ENCODE measurements around the gene LRRC4B. TPM values are rescaled to one million over a fixed set of nuclear protein-coding genes. Genes with fewer than 3 reads are reported as not detected.

The LRRC4B gene
- total and polyA plus RNA-seq, 2 of the 13 experiments (the other 11 are each of a cell fraction or from before 2014, with no cell fraction given) = not detected

GRCh38 chr19:50517704-50518075, 50.5 kb downstream of the LRRC4B start:
- Histone ChIP-seq H3K9ac (ENCODE audit: insufficient read depth, low read depth, low read length) (no peak overlapping the region), H3K9me3 (ENCODE audit: low read length) (no peaks in the 10 kb centered on the region), H4K20me1 (ENCODE audit: insufficient read depth, low read length) (no peaks in the 10 kb centered on the region), H3K79me2 (ENCODE audit: insufficient read depth, low read length) (no peaks in the 10 kb centered on the region), H3K36me3 (replicated peaks in 1 of 2; ENCODE audit: control insufficient read depth in 1 of 2, insufficient read depth in 2 of 2, low read length in 2 of 2) (no peaks in the 10 kb centered on the region), H2AFZ (ENCODE audit: low read length) (no peak overlapping the region), H3K27ac (ENCODE audit: extremely low read length, insufficient read depth, low read length) (no peak overlapping the region), H3K4me3 (replicated peaks in 1 of 3; ENCODE audit: insufficient read depth in 1 of 3, low read depth in 2 of 3, low read length in 3 of 3) (no peak overlapping the region), H3K4me1 (ENCODE audit: insufficient read depth, low read length) (peaks cover 15% of the 10 kb centered on the region), H3K27me3 (ENCODE audit: control insufficient read depth in 1 of 2, insufficient read depth in 2 of 2, low read length in 2 of 2) (peaks cover 0 to 4% of the 10 kb centered on the region in 2 experiments; a peak in 2 of 5 replicates), H3K4me2 (ENCODE audit: low read depth, low read length) (no peak overlapping the region)
- DNase-seq (ENCODE audit: low spot score) (no peak), FAIRE-seq (no peak), ATAC-seq (no peak)
- in situ Hi-C loops (cut with HindIII; ENCODE audit: extremely low pct_ligation_motif_present, low pct_unique_long_range_greater_than_20kb) (no loop called here), intact Hi-C loops (cut with micrococcal nuclease; ENCODE audit: unreplicated experiment) (no loop called here)
- ChIA-PET CTCF (ENCODE audit: low intra/inter-chr PET ratio, low total read pairs) (no interaction called here), POLR2A (no interaction called here)
- WGBS (ENCODE audit: low lambda C conversion rate) = 93% methylated on average over 15 of the region's 37 CpGs
- TF ChIP-seq KDM4B (CRISPR knock-in tag; IDR thresholded peaks at IDR 0.05) = no peak
- no peak for TF ChIP-seq ZNF883 (CRISPR knock-in tag; IDR thresholded peaks at IDR 0.05; ENCODE audit: not compliant biosample characterization)
- no peak for TF ChIP-seq HOXA9 (CRISPR knock-in tag; IDR thresholded peaks at IDR 0.05; ENCODE audit: borderline replicate concordance)
- TF ChIP-seq ZNF614 (CRISPR knock-in tag; IDR thresholded peaks at IDR 0.05; ENCODE audit: borderline replicate concordance) = no peak
- TF ChIP-seq ZNF720 (CRISPR knock-in tag; IDR thresholded peaks at IDR 0.05) = no peak
- no peak for TF ChIP-seq RARG (CRISPR knock-in tag; IDR thresholded peaks at IDR 0.05; ENCODE audit: low read depth)
- TF ChIP-seq SMARCE1 (IDR thresholded peaks at IDR 0.05; ENCODE audit: borderline replicate concordance) = no peak
- TF ChIP-seq, protein P1, sequence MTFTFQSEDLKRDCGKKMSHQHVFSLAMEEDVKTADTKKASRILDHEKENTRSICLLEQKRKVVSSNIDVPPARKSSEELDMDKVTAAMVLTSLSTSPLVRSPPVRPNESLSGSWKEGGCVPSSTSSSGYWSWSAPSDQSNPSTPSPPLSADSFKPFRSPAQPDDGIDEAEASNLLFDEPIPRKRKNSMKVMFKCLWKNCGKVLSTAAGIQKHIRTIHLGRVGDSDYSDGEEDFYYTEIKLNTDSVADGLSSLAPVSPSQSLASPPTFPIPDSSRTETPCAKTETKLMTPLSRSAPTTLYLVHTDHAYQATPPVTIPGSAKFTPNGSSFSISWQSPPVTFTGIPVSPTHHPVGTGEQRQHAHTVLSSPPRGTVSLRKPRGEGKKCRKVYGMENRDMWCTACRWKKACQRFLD (CRISPR knock-in tag; IDR thresholded peaks at IDR 0.05; ENCODE audit: borderline replicate concordance) = no peak
- no peak for TF ChIP-seq SMAD3 (CRISPR knock-in tag; IDR thresholded peaks at IDR 0.05)
- TF ChIP-seq CENPBD1 (CRISPR knock-in tag; IDR thresholded peaks at IDR 0.05; ENCODE audit: borderline replicate concordance, low read depth) = no peak
- TF ChIP-seq, protein P2, sequence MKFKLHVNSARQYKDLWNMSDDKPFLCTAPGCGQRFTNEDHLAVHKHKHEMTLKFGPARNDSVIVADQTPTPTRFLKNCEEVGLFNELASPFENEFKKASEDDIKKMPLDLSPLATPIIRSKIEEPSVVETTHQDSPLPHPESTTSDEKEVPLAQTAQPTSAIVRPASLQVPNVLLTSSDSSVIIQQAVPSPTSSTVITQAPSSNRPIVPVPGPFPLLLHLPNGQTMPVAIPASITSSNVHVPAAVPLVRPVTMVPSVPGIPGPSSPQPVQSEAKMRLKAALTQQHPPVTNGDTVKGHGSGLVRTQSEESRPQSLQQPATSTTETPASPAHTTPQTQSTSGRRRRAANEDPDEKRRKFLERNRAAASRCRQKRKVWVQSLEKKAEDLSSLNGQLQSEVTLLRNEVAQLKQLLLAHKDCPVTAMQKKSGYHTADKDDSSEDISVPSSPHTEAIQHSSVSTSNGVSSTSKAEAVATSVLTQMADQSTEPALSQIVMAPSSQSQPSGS (CRISPR knock-in tag; IDR thresholded peaks at IDR 0.05) = no peak
- no peak for TF ChIP-seq POGK (CRISPR knock-in tag; conservative IDR thresholded peaks at IDR 0.05)
- TF ChIP-seq PHF5A (CRISPR knock-in tag; IDR thresholded peaks at IDR 0.05; ENCODE audit: low read depth, unreplicated experiment) = no peak
- BruUV-seq (replicated peaks) = no TSS peak

Measured in HepG2 (cell line).